Spleen (tissue), 11 donors: Measurements from ENCODE around the gene PHACTR1. TPM values are rescaled to one million over a fixed set of nuclear protein-coding genes. Genes with fewer than 3 reads are reported as not detected.

Experiments
- DNase-seq: peaks from one replicate; pipeline ENCODE4 v3.0.0-alpha.2; 2020
- H3K27ac ChIP-seq, 8 donors: fragments of 200-600 bp; sonication (generic) in 7 of 8; 1 replicate in 4 of 8; 2 replicates in 4 of 8; pipeline versions ENCODE4 v1.5.0 to v1.8.0; 2016 to 2021; ENCODE audit warnings: inconsistent platforms in 4 of 8, mild to moderate bottlenecking in 4 of 8, moderate library complexity in 1 of 8
- H3K27me3 ChIP-seq, 7 donors: fragments of 200-600 bp; sonication (generic) in 6 of 7; replicated peaks in 1 of 7; 1 replicate in 4 of 7; 2 replicates in 3 of 7; pipeline versions ENCODE4 v1.5.0 to v1.8.0; 2016 to 2021; ENCODE audit warnings: inconsistent platforms in 3 of 7, mild to moderate bottlenecking in 1 of 7
- H3K36me3 ChIP-seq, 6 donors: fragments of 200-600 bp; sonication (generic) in 5 of 6; 1 replicate in 4 of 6; 2 replicates in 2 of 6; pipeline versions ENCODE4 v1.5.0 to v1.8.0; 2016 to 2021; ENCODE audit warnings: inconsistent platforms in 2 of 6
- H3K4me1 ChIP-seq, 6 donors: fragments of 200-600 bp; sonication (generic) in 5 of 6; 1 replicate in 3 of 6; 2 replicates in 3 of 6; pipeline versions ENCODE4 v1.5.0 to v1.8.0; 2016 to 2021; ENCODE audit warnings: inconsistent platforms in 3 of 6
- H3K4me3 ChIP-seq, 8 donors: fragments of 200-600 bp; sonication (generic) in 7 of 8; 1 replicate in 4 of 8; 2 replicates in 4 of 8; pipeline versions ENCODE4 v1.5.0 to v1.8.0; 2016 to 2021; ENCODE audit warnings: inconsistent platforms in 4 of 8, mild to moderate bottlenecking in 4 of 8, moderate library complexity in 2 of 8
- H3K9me3 ChIP-seq, 8 donors: fragments of 200-600 bp; sonication (generic) in 7 of 8; 1 replicate in 4 of 8; 2 replicates in 4 of 8; pipeline versions ENCODE4 v1.5.0 to v1.8.0; 2016 to 2021; ENCODE audit warnings: inconsistent platforms in 4 of 8
- CTCF ChIP-seq, 11 experiments: fragments of 200-600 bp in 7 of 11; fragments of 450-650 bp in 4 of 11; sonication (generic) in 4 of 11; IDR thresholded peaks in 8 of 11; conservative IDR thresholded peaks in 3 of 11; 1 replicate in 7 of 11; 2 replicates in 4 of 11; pipeline versions ENCODE4 v1.4.0 to v1.8.0; 2016 to 2021; ENCODE audit warnings: antibody characterized with exemption in 11 of 11, inconsistent platforms in 4 of 11, mild to moderate bottlenecking in 1 of 11
- POLR2A ChIP-seq, 3 donors: fragments of 450-650 bp; IDR thresholded peaks; one replicate each; pipeline ENCODE4 v1.5.1; 2017; ENCODE audit warnings: antibody characterized with exemption in 3 of 3, mild to moderate bottlenecking in 1 of 3
- POLR2AphosphoS5 ChIP-seq, 3 donors: sonication (generic); formaldehyde crosslinking; IDR thresholded peaks; one replicate each; pipeline ENCODE4 v1.5.1; 2017; ENCODE audit warnings: antibody characterized with exemption in 3 of 3
- WGBS, 5 donors: extraction: QIAGEN DNeasy Blood & Tissue Kit in 3 of 5; methylation state at CpG; one replicate each; pipeline versions ENCODE4 v1.1.5 to v1.1.7; 2013 to 2018; 5-methylcytosine and 5-hydroxymethylcytosine counted together
- intact Hi-C: fragments of 100-400 bp; cut with DNase I; formaldehyde crosslinking; loops from one replicate; pipeline ENCODE4 v1.15.0; 2023; ENCODE audit warnings: low total_unique reads
- polyA plus RNA-seq, 3 donors: library from polyadenylated mRNA; stranded (reverse); fragments of 200-250 nt; gene quantifications; one replicate each; pipeline ENCODE4 v1.2.1, GENCODE V29; 2013
- total RNA-seq, 7 donors: library from RNA; depleted of rRNA in 3 of 7; stranded (reverse); fragments of >200 nt in 3 of 7; fragmentation: NEBNext Ultra II Directional in 4 of 7; extraction: Animal tissue kit (Norgen Biotek cat#: 25700) in 4 of 7; gene quantifications; one replicate each; pipeline versions ENCODE4 v1.1.0 to v1.2.1, GENCODE V29; 2016 to 2021
- donor health status: healthy with polysubstance abuse.
- donor health status: DM: no; HTN: no; CAD: no; lungs with moderate emphysema.
- donor health status: DM: no; HTN: no; CAD: no.
- donor health status: Bipolar disorder and iron deficiency.
- donor health status: healthy.
- donor health status: DM: no; HTN: no; CAD: no.
- donor health status: DM: yes; HTN: yes; CAD: no.

The PHACTR1 gene
- total and polyA plus RNA-seq, 10 donors = 8.5 to 45.3 (median 30.8) TPM

- Histone ChIP-seq H3K4me3 (no peak overlapping the region), H3K27me3 (no peaks in the 10 kb centered on the region), H3K36me3 (no peaks in the 10 kb centered on the region), H3K9me3 (no peaks in the 10 kb centered on the region), H3K27ac (no peak overlapping the region), H3K4me1 (no peaks in the 10 kb centered on the region)
- 82 to 95% (median 91%) methylated on average over 1 of the region's 1 CpG for WGBS, 5 donors
- DNase-seq = no peak
- intact Hi-C loops = no loop called here
- TF ChIP-seq POLR2A (IDR thresholded peaks at IDR 0.05) (no peak), CTCF (IDR thresholded peaks at IDR 0.05 in 8 of 11, conservative IDR thresholded peaks at IDR 0.05 in 3 of 11) (no peak), POLR2AphosphoS5 (IDR thresholded peaks at IDR 0.05) (no peak)
Measured at GRCh38 chr6:12924911-12925310, 208.3 kb downstream of the PHACTR1 start.

- WGBS, 5 donors = 78 to 90% (median 86%) methylated on average over 5 of the region's 5 CpGs
- intact Hi-C loops = no loop called here
Measured at GRCh38 chr6:12927746-12928145, 211.2 kb downstream of the PHACTR1 start.

GRCh38 chr6:12929678-12930077, 213.1 kb downstream of the PHACTR1 start:
- Histone ChIP-seq H3K4me1 (no peaks in the 10 kb centered on the region), H3K27me3 (no peaks in the 10 kb centered on the region), H3K4me3 (no peak overlapping the region), H3K36me3 (no peaks in the 10 kb centered on the region), H3K27ac (no peak overlapping the region), H3K9me3 (no peaks in the 10 kb centered on the region)
- TF ChIP-seq CTCF (IDR thresholded peaks at IDR 0.05 in 8 of 11, conservative IDR thresholded peaks at IDR 0.05 in 3 of 11) = no peak
- no peak for TF ChIP-seq POLR2A (IDR thresholded peaks at IDR 0.05)
- TF ChIP-seq POLR2AphosphoS5 (IDR thresholded peaks at IDR 0.05) = no peak
- DNase-seq = no peak
- intact Hi-C loops = no loop called here
- WGBS, 5 donors = 45 to 68% (median 63%) methylated on average over 2 of the region's 2 CpGs

More at GRCh38 chr6:12927746-12928145, 211.2 kb downstream of the PHACTR1 start:
- Histone ChIP-seq H3K36me3 (no peaks in the 10 kb centered on the region), H3K27me3 (no peaks in the 10 kb centered on the region), H3K4me3 (no peak overlapping the region), H3K4me1 (no peaks in the 10 kb centered on the region), H3K9me3 (no peaks in the 10 kb centered on the region), H3K27ac (no peak overlapping the region)
- no peak for DNase-seq
- TF ChIP-seq CTCF (IDR thresholded peaks at IDR 0.05 in 8 of 11, conservative IDR thresholded peaks at IDR 0.05 in 3 of 11) = no peak

- no peaks in the 10 kb centered on the region for H3K4me1 ChIP-seq
- TF ChIP-seq POLR2AphosphoS5 (IDR thresholded peaks at IDR 0.05) (no peak), CTCF (IDR thresholded peaks at IDR 0.05 in 8 of 11, conservative IDR thresholded peaks at IDR 0.05 in 3 of 11) (no peak), POLR2A (IDR thresholded peaks at IDR 0.05) (no peak)
- no peak overlapping the region for H3K4me3 ChIP-seq
- no peak overlapping the region for H3K27ac ChIP-seq
- no peaks in the 10 kb centered on the region for H3K9me3 ChIP-seq
- H3K27me3 ChIP-seq = no peaks in the 10 kb centered on the region
- no peak for DNase-seq
- no peaks in the 10 kb centered on the region for H3K36me3 ChIP-seq
- 89 to 98% (median 95%) methylated on average over 4 of the region's 4 CpGs for whole genome bisulfite sequencing, 5 donors
- intact Hi-C loops = no loop called here
Measured at GRCh38 chr6:12931639-12932038, 215.1 kb downstream of the PHACTR1 start.
